ENCODE data around the gene IFT122. TPM values are rescaled to one million over a fixed set of nuclear protein-coding genes. Genes with fewer than 3 reads are reported as not detected.
"Not testable (repeated sequence)": the region's sequence is repeated elsewhere in the genome, so short reads cannot be mapped to it uniquely, and the experiment has no call there.

The IFT122 gene
- total RNA-seq, 1 experiment from 2014 or later: 17.3 TPM

GRCh38 chr3:129533406-129533805 is 93.4 kb downstream of the IFT122 start:
- DNase-seq (ENCODE audit: low read depth): no peak

- no peak for DNase-seq (ENCODE audit: low read depth)
These were observed 94.5 kb downstream of the IFT122 start for GRCh38 chr3:129534428-129535027.

GRCh38 chr3:129535075-129535474 is 95.1 kb downstream of the IFT122 start:
- DNase-seq (ENCODE audit: low read depth): no peak

GRCh38 chr3:129536374-129536667 is 96.3 kb downstream of the IFT122 start:
- DNase-seq (ENCODE audit: low read depth): no peak

GRCh38 chr3:129536804-129537203 is 96.8 kb downstream of the IFT122 start:
- peak; percentile 28 for DNase-seq (ENCODE audit: low read depth)

- peak; percentile 12 for DNase-seq (ENCODE audit: low read depth)
These were observed 99.2 kb downstream of the IFT122 start for GRCh38 chr3:129539206-129539605.

GRCh38 chr3:129540776-129541516 is 100.9 kb downstream of the IFT122 start:
- DNase-seq (ENCODE audit: low read depth): no peak

- no peak for DNase-seq (ENCODE audit: low read depth)
These were observed 102.7 kb downstream of the IFT122 start for GRCh38 chr3:129542747-129543146.

- DNase-seq (ENCODE audit: low read depth): no peak
These were observed 103.2 kb downstream of the IFT122 start, which contains the start of gene H1-8 for GRCh38 chr3:129543156-129543790. TSS of gene H1-8 (plus strand) at chr3:129543175. CDS start at chr3:129543219, 44 bp downstream.

- no peak for DNase-seq (ENCODE audit: low read depth)
These were observed 104.0 kb downstream of the IFT122 start for GRCh38 chr3:129543999-129544398.

GRCh38 chr3:129545951-129546350 is 105.9 kb downstream of the IFT122 start:
- DNase-seq (ENCODE audit: low read depth): not testable (repeated sequence)

GRCh38 chr3:129547241-129547640 is 107.2 kb downstream of the IFT122 start:
- no peak for DNase-seq (ENCODE audit: low read depth)

- no peak for DNase-seq (ENCODE audit: low read depth)
These were observed 108.3 kb downstream of the IFT122 start for GRCh38 chr3:129548104-129548965.

GRCh38 chr3:129549006-129549800 is 109.2 kb downstream of the IFT122 start:
- DNase-seq (ENCODE audit: low read depth): no peak

- no peak for DNase-seq (ENCODE audit: low read depth)
These were observed 109.8 kb downstream of the IFT122 start for GRCh38 chr3:129549805-129550204.

- DNase-seq (ENCODE audit: low read depth): peak; percentile 5
These were observed 112.4 kb downstream of the IFT122 start for GRCh38 chr3:129552287-129553050.

- DNase-seq (ENCODE audit: low read depth): no peak
These were observed 113.1 kb downstream of the IFT122 start for GRCh38 chr3:129553171-129553570.

- no peak for DNase-seq (ENCODE audit: low read depth)
These were observed 113.7 kb downstream of the IFT122 start for GRCh38 chr3:129553719-129554118.

GRCh38 chr3:129554356-129555152 is 114.5 kb downstream of the IFT122 start:
- DNase-seq (ENCODE audit: low read depth): peak; percentile 61
